ENCODE data around the gene LILRA6.
"Not testable (repeated sequence)": the region's sequence is repeated elsewhere in the genome, so short reads cannot be mapped to it uniquely, and the experiment has no call there.

The LILRA6 gene

DNA sequence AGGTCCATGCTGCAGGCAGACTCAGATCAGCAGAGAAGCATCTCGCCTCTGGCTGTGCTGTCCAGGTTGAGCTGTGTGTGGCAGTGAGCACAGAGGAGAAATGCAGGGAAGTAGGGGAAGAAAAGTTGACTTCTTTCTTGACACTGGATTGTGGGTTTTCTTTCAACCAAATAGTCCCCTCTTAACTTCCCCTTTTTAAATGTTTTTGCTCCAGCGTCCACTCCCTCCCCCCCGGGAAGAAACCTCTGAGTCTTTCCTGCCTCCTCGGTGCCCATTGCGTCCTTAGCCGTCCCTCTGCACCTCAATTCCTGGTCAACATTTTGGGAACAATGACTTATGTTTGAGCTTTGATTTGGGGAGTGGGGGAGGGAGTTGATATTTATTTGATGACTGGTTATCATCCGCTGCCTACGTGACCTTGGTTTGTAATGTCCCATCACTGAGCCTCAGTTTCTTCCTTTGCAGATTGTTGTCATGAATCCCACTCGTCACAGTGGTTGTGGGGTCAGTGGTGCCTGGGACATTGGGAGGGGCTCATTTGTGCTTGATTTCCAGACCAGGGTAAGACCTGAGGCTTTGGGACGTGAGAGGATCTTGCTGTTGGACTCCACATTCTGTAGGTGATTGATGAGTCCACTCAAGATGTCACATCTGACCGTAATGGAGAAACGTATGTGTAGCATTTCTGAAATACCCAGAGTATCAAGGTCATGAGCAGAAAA lies 38.6 kb upstream of the LILRA6 start, which contains the start of gene LILRB2:
LILRB2 (minus strand) TSS at position 104 of the 722 bp plus-strand sequence. CDS start 614 bp downstream, outside the sequence.
- Histone ChIP-seq H3K4me1 (ENCODE audit: control insufficient read depth in 1 of 2, insufficient read depth in 1 of 2, low read depth in 1 of 2, low read length in 1 of 2) (peaks cover 80 to 94% of the 10 kb centered on the region in 2 experiments), H3K27me3 (no peaks in the 10 kb centered on the region), H3K36me3 (peaks cover 37% of the 10 kb centered on the region), H3K9me3 (no peaks in the 10 kb centered on the region), H3K27ac (peak within 1 kb of the TSS; percentile 98), H3K4me3 (ENCODE audit: low read depth in 1 of 2, low read length in 1 of 2) (peak within 1 kb of the TSS; percentile 73 to 88)
- TF ChIP-seq, protein P1, sequence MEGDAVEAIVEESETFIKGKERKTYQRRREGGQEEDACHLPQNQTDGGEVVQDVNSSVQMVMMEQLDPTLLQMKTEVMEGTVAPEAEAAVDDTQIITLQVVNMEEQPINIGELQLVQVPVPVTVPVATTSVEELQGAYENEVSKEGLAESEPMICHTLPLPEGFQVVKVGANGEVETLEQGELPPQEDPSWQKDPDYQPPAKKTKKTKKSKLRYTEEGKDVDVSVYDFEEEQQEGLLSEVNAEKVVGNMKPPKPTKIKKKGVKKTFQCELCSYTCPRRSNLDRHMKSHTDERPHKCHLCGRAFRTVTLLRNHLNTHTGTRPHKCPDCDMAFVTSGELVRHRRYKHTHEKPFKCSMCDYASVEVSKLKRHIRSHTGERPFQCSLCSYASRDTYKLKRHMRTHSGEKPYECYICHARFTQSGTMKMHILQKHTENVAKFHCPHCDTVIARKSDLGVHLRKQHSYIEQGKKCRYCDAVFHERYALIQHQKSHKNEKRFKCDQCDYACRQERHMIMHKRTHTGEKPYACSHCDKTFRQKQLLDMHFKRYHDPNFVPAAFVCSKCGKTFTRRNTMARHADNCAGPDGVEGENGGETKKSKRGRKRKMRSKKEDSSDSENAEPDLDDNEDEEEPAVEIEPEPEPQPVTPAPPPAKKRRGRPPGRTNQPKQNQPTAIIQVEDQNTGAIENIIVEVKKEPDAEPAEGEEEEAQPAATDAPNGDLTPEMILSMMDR (IDR thresholded peaks at IDR 0.05), result no peak

DNA sequence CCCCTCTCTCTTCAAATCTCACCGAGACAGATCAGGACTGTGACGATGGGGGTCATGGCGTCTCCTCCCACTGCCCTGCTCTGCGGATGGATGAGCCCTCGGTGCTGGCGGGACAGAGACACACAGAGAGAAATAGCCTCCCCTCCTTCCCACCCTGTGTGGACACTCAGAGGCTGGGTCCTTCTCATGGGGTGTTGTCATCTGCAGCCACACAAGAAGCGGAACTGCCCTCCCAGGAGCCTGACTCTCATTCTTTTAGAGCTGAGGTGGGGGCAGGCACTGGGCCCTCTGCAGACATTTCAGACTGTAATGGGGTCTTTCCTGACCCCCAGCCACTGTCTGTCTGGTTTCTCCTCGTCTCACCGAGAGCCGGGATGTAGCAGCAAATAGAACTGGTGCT lies 37.9 kb upstream of the LILRA6 start:
- Histone ChIP-seq H3K4me1 (ENCODE audit: control insufficient read depth in 1 of 2, insufficient read depth in 1 of 2, low read depth in 1 of 2, low read length in 1 of 2) (peaks cover 73 to 86% of the 10 kb centered on the region in 2 experiments), H3K4me3 (ENCODE audit: low read depth in 1 of 2, low read length in 1 of 2) (peak overlapping the region; percentile 73 to 88), H3K27ac (peak overlapping the region; percentile 98), H3K36me3 (peaks cover 45% of the 10 kb centered on the region)
- H3K27me3 ChIP-seq, H3K9me3 ChIP-seq: not testable (repeated sequence)

DNA sequence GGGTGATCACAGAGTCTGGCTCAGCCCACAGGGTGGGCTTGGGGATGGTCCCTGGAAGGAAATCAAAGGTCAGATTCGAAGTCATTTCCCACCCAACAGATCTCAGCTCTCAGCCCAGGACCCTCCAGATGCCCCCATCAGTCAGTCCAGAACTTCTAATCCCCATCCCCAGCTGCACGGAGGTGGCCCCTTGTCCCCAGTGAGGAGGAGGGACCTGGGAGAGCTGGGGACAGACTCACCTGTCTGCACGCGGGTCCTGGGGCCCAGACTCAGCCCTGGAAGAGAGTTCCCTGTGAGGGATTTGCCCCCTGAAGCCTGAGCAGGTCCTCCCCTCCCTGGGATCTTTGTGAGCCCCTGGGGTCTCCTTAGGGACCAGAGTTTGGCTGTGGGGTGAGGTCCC lies 37.4 kb upstream of the LILRA6 start:
- H3K4me1 ChIP-seq (ENCODE audit: control insufficient read depth in 1 of 2, insufficient read depth in 1 of 2, low read depth in 1 of 2, low read length in 1 of 2), result peaks cover 69 to 82% of the 10 kb centered on the region in 2 experiments
- peak overlapping the region; percentile 73 to 88 for H3K4me3 ChIP-seq (ENCODE audit: low read depth in 1 of 2, low read length in 1 of 2)
- H3K36me3 ChIP-seq, result peaks cover 49% of the 10 kb centered on the region
- not testable (repeated sequence) for H3K27me3 ChIP-seq, H3K9me3 ChIP-seq
- peak overlapping the region; percentile 98 for H3K27ac ChIP-seq

DNA sequence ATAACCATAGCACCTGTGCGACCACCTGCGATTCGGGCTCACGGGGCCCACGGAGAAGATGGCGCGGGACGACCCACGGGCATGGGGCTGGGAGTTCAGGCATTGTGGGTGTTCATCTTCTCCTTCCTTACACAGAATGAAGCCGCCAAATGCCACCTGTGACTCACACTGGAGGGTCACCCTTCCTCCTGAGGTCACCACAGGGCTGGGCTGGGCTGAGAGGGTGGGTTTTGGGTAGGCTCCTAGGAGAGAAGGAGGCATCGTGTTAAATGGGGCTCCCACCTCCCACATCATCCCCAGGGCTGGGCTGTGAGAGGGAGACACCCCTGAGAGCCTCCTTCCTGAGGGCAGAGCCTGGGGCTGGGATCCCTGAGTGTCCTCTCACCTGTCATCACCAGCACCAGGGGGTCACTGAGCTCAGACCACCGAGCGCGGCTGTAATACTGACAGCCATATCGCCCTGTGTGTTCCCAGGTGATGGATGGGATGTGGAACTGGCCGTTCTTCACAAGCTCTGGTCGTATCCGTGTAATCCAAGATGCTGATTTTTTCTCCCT lies 36.9 kb upstream of the LILRA6 start:
- Histone ChIP-seq H3K9me3 (no peaks in the 10 kb centered on the region), H3K36me3 (peaks cover 54% of the 10 kb centered on the region), H3K27ac (peak overlapping the region; percentile 98), H3K4me3 (ENCODE audit: low read depth in 1 of 2, low read length in 1 of 2) (peak overlapping the region; percentile 73 to 88), H3K27me3 (no peaks in the 10 kb centered on the region), H3K4me1 (ENCODE audit: control insufficient read depth in 1 of 2, insufficient read depth in 1 of 2, low read depth in 1 of 2, low read length in 1 of 2) (peaks cover 65 to 79% of the 10 kb centered on the region in 2 experiments)
- TF ChIP-seq, protein P1 (IDR thresholded peaks at IDR 0.05), result no peak

DNA sequence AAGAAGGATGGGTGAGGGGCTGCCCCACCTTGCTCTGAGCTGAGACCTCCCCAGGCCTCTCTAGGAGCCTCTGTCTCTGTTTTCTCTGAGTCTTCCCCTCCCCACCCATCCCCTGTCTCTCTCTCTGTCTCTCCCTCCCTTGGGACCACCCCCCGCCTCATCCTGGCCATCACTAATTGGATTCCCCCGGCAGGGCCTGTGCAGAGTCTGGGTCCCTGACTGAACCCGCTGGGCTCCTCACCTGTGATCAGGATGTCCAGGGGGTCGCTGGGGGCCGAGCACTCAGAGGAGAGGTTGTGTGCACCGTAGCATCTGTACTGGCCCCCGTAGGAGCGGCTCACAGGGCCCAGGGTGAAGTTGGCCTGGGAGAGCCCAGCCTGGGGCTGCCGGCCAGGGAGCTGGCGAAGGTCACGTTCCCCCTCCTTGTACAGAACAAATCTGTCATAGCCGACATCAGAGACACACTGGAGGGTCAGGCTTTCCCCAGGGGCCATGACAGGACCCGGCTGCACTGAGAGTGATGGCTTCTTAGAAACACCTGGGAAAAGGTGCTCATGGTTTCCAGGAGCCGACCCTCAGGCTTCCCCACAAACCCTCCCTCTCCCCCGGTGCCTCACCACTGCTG lies 36.1 kb upstream of the LILRA6 start:
- H3K27me3 ChIP-seq, H3K9me3 ChIP-seq: not testable (repeated sequence)
- Histone ChIP-seq H3K27ac (peak overlapping the region; percentile 98), H3K36me3 (peaks cover 62% of the 10 kb centered on the region), H3K4me1 (ENCODE audit: control insufficient read depth in 1 of 2, insufficient read depth in 1 of 2, low read depth in 1 of 2, low read length in 1 of 2) (peaks cover 61 to 72% of the 10 kb centered on the region in 2 experiments), H3K4me3 (ENCODE audit: low read depth in 1 of 2, low read length in 1 of 2) (peak overlapping the region; percentile 73 to 88)

DNA sequence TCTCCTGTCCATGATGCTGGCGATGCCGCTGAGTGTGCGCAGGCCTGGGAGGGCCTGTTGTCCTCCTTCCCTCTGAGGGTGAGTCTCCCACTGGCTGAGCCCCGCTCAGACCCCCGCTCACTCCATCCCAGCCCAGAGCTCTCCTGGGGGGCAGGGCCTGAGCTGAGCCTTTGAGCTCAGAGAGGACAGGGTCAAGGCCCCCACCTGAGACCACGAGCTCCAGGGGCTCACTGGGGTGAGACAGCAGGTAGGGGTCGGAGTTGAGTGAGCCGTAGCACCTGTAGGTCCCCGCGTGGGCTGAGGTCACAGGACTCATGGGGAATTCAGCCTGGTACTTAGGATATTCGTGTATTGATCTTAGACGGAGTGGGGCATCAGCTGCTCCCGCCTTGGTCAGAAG lies 35.5 kb upstream of the LILRA6 start:
- not testable (repeated sequence) for H3K9me3 ChIP-seq, H3K27me3 ChIP-seq
- Histone ChIP-seq H3K27ac (peak overlapping the region; percentile 98), H3K4me1 (ENCODE audit: control insufficient read depth in 1 of 2, insufficient read depth in 1 of 2, low read depth in 1 of 2, low read length in 1 of 2) (peaks cover 61 to 67% of the 10 kb centered on the region in 2 experiments), H3K4me3 (ENCODE audit: low read depth in 1 of 2, low read length in 1 of 2) (peak overlapping the region in 1 of 2 experiments; percentile 73), H3K36me3 (peaks cover 67% of the 10 kb centered on the region)

DNA sequence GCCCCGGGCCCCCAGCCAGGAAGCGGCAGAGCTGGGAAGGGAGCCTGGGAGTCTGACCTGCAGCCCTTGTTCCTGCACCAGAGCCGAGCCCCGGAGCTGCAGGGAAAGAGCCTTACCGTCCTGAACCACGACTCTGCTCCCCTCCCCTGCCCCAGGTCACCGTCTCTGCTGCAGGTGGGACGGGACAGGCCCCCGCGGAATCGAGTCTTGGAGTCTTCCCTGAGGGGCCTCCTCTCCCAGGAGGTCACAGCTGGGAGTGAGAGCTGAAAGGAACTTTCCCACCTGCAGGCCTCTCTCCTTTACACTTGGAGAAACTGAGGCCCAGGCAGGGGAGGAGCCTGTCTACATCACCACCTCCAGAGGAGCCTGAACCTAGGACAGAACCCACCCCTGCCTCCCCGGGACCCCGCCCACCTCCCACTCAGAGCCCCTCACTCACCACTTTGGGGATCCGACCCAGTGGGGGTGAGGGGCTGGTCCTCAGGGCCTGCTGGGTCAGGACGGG lies 34.6 kb upstream of the LILRA6 start:
- H3K36me3 ChIP-seq, result peaks cover 67% of the 10 kb centered on the region
- H3K27me3 ChIP-seq; H3K4me3 ChIP-seq (ENCODE audit: low read depth in 1 of 2, low read length in 1 of 2); H3K9me3 ChIP-seq: not testable (repeated sequence)
- H3K27ac ChIP-seq, result peak overlapping the region; percentile 98
- H3K4me1 ChIP-seq (ENCODE audit: control insufficient read depth in 1 of 2, insufficient read depth in 1 of 2, low read depth in 1 of 2, low read length in 1 of 2), result peaks cover 61 to 67% of the 10 kb centered on the region in 2 experiments
